Effector CD8-positive, alpha-beta T cell (primary cell): ENCODE results near the gene SSH2.
"Not testable (repeated sequence)": the region's sequence is repeated elsewhere in the genome, so short reads cannot be mapped to it uniquely, and the experiment has no call there.

Experiments used
- DNase-seq: peaks from one replicate; lab custom pipeline; 2025; lab: John Stamatoyannopoulos, UW

SSH2 gene

GRCh38 chr17:29664743-29665480 lies 265.1 kb downstream of the SSH2 start:
- DNase-seq, result no peak

DNA sequence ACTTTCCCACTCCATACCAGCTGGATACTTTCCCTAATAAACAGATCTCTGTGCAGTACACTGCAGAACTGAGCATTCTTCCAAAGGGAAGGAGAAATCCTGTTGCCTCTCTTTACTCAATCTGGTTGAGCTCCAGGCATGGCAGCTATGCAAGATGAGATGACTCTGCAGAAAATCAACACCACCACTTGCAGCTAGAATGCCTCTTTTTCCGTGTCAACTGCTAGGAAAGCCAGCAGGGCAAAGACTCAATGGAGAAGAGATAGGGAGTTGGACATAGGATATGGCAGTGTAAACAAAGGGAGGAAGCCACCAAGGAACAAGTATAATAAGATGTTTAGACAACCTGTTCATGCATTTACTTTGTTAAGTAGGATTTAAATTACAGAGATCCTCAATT lies 266.9 kb downstream of the SSH2 start:
- no peak for DNase-seq

DNA sequence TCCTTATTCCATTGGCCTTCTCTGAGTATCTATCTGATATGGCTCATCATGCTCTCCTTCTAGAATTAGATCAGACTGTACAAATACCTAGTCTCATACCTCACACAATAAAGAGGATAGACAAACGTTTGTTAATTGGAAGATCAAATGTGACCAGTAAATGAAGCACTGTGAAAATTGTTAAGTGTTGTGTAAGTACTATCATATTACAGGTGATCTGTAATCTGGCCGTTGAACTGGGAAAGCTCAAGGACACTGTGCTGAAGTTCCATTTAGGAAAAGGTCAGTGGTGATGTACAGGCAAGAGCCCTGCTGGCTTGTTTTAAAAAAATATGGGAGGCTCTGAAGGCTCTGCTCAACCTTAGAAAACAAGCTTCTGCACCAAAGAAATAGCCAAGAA lies 268.8 kb downstream of the SSH2 start:
- no peak for DNase-seq

GRCh38 chr17:29659155-29659554 lies 270.9 kb downstream of the SSH2 start:
- no peak for DNase-seq

DNA sequence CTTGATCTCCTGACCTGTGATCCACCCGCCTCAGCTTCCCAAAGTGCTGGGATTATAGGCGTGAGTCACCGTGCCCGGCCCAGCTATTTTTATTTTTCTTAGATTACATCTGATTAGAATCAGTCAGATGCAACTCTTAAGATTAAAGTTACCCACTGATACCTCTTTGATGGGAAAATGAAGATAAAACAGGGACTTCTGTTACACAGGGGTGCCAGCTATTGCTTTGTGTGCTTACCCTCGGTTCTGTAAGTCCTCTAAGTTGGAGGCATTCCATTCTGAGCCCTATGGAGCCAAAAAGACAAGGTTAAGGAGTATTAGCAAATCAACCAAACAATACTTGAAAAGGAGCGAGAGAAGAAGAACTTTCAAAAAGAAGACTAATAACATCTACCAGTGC lies 274.7 kb downstream of the SSH2 start:
- DNase-seq, result no peak

DNA sequence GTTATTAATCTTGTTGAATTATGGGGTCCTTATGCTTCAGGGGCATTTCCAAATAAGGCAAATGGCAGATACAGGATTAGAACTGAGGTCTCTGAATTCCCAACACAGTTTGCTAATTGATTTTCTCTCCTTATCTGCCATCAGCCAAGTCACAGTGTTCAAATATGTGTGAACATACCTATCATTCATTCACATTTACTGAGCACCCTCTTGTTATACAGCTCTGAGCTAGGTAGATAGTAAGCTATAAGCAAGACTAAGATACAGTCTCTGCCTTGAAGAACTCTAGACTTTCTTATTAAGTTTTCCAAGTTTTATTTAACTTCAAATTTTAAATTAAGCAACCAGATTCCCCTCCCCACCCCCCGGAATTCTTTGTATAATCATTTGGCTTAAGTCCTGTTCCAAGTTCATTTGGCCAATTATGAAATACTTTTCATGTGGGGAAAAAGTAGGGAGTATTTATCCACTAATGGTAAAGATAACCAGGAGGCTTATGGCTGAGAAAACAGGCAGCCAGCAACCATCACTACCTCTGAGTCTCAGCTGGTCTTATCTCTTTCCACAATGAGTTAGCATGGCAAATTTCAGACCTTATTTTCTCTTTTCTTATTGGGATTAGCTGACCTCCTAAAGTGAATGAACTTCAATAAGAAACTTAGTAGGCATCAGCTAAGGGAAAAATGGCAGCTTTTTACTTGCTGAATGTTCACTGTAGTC lies 275.9 kb downstream of the SSH2 start:
- DNase-seq, result no peak

DNA sequence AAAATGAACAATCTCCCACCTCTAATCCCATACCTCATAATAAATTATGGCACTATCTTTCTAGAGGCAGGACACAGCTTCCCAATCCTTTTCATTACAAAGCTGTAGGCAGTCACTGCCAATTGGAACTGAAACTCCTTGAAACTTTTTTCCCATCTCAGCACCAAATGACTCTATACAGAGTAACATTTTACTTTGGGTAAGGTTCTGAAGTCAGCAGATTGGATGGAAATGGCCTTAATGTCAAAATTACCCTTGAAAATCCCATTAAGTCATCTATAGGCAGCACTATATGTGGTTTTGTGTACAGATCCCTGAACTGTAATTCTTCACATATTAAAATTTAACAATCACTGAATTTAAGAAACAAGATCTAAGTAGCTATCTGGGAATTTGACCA lies 277.1 kb downstream of the SSH2 start:
- no peak for DNase-seq

DNA sequence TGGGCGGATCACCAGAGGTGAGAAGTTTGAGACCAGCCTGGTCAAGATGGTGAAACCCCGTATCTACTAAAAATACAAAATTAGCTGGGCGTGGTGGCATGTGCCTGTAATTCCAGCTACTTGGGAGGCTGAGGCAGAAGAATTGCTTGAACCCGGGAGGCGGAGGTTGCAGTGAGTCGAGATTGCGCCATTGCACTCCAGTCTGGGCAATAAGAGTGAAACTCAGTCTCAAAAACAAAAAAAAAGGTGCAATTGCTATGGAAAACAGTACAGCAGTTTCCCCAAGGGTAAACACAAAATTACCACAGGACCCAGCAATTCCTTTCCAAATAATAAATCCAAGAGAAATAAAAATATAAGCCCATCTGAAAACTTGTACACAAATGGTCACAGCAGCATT lies 278.1 kb downstream of the SSH2 start:
- DNase-seq, result not testable (repeated sequence)

GRCh38 chr17:29650396-29650795 lies 279.6 kb downstream of the SSH2 start:
- DNase-seq, result no peak

GRCh38 chr17:29649359-29649758 lies 280.7 kb downstream of the SSH2 start:
- no peak for DNase-seq

DNA sequence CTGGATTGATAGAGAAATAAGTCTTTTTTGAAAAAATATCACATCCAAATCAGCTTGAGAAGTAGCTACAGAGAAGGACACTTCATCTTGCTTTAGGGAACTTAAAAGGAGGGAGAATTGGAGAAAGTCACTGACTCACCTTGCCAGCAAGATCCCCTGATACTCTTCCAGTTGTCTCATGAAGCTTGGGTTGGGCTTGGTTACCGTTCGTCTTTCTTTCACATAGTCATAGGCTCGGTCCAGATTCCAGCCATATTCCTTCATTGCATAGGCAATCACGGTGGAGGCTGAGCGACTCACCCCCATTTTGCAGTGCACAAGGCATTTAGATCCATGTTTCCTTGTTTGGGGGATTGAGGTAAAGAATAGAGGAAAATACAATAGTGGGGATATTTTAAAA lies 282.0 kb downstream of the SSH2 start:
- DNase-seq, result no peak

DNA sequence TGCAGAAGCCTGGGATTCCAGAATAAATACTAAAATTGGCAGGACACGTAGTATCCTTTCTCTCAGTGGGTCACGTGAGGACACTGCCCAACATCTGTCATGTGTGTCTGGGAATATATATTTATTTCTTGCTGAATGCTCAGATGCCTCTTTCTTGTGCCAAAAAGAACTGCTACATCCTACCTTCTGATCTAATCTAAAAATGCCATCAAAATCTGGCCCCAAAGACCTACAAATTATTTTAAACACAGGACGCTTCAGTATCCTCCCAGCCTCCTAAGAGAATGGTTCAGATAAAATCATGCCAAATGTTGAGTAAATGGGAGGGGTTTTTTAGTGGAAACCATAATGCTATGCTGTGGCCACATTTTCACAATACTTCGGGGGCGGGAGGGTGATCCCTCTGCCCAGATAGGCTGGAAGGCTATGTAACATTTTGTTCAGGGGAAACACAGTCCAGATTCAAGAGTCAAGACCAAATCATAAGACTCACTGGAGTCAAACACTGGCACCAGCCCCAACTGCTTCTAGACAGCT lies 284.4 kb downstream of the SSH2 start:
- DNase-seq, result no peak

- no peak for DNase-seq
These were observed 286.2 kb downstream of the SSH2 start for GRCh38 chr17:29643817-29644160.

DNA sequence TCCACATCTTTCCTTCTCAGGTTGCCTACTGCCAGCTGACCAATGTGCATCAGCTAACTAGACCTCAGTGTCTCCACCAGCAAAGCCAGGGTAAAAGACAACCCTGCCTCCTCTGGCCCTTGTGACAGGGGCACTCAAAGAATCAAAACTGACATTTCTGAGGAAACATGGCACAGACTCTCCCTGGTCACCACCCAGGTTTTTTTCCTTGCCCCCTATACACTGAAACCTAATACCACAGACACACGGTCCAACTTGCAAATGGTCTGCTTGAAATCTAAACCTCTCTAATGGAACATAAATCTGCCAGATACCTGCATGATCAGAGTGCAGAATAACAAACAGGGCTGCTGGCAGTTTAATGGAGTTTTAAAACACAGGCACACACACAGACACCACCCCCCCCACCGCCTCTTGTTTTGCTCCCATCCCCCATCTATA lies 287.8 kb downstream of the SSH2 start:
- DNase-seq, result no peak

DNA sequence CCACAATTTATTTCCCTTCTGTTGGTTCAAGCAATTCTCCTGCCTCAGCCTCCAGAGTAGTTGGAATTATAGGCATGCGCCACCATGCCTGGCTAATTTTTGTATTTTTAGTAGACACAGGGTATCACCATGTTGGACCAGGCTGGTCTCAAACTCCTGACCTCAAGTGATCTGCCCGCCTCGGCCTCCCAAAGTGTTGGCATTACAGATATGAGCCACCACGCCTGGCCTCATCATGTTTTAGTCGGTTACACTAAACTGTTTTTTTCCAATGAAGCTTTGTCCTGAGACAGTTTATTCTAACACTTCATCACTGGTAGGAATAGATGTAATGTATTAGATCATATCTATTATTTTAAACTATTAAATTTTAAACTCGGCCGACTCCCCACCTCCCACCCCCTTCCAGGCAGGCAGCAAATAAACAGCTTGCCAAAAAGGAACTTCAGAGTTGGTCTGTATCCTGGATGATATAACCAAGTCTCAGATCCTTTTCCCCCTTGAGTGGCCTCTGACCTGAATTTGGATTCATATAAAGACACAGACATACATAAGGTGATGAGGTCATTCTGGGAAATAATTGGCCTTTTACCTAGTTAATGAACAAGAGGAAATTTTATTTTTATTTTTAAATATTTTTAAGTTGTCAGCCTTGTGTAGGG lies 288.9 kb downstream of the SSH2 start:
- no peak for DNase-seq

DNA sequence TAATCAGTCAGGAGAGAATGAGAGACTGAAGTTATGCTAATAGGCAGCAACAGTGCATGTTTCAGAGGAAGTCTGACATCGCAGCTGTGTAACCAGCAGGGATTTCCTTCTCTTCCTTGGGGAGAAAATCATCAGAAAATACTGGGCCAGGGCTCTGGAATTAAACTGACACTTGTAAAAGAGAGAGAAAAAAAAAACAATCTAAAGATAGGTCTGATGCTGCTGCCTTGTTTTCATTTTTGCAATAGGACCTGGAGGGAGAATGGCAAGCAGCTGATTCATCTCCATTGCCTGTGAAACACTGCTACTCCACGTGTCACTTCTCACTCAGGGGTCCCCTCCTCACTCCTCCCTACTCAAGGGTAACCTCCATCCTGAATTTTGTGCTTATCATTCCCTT lies 289.6 kb downstream of the SSH2 start:
- DNase-seq, result no peak

- no peak for DNase-seq
These were observed 296.1 kb downstream of the SSH2 start for GRCh38 chr17:29633886-29634285.

DNA sequence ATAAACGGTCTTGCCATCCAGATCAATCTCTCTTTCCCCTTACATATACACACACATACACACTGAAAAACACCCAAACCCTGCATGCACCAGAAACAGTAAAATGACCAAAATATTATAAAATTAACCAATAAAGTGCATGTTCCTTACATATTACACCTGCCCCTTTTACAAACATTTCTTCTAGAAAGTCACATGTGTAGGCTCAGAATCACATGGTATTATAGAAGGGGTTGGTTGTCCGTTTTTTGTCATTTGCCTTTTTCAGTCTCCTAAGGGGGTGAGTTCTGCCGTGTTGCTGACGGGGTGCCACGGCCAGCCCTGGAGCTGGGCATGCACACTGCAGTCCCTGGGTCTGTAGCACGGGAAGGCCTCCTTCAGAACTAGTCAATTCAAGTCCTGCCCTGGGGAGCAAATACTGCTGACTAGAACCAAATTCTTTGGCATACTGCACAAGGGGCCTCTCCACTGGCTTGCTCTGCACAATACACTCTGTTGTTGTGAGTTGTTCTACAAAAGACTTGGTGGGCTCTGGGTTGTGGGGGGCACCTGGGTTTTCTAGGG lies 299.3 kb downstream of the SSH2 start:
- DNase-seq, result no peak

DNA sequence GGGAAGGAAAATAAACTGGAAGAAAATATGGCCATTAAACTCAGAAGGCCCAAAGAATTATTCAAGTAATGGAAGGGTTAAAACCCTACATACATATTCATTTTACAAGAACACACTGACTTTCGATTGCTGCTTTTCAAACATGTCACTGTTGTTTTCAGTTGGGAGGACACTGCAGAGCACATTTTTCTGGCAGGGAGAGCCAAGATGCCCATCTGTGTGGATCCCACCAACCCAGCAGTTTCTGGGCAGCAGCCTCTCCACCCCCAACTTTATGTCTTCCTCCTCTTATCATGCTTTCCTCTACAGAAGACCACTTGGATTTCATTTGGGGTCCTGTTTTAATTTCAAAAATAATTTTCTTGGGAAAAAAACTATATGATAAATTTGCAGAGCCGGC lies 300.2 kb downstream of the SSH2 start:
- DNase-seq, result no peak

DNA sequence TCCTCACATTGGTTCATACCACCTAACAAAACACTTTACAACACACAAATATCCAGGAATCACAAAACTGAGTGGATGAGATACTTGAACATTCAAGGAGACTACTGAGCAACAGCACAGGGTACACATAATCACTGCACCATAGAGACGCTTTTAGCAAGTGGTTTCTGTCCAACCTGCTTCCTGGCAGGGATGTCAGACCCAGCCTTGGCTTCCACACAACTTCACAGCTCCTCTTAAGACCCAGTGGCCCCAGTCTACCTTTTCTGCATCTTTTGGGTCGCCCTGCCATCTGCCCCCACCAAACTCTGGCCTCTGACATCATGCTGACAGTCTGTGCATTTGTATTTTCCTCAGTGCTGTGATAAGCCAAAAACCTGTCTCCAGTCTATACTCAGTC lies 301.4 kb downstream of the SSH2 start:
- no peak for DNase-seq

- DNase-seq, result no peak
These were observed 302.1 kb downstream of the SSH2 start for GRCh38 chr17:29627951-29628350.

DNA sequence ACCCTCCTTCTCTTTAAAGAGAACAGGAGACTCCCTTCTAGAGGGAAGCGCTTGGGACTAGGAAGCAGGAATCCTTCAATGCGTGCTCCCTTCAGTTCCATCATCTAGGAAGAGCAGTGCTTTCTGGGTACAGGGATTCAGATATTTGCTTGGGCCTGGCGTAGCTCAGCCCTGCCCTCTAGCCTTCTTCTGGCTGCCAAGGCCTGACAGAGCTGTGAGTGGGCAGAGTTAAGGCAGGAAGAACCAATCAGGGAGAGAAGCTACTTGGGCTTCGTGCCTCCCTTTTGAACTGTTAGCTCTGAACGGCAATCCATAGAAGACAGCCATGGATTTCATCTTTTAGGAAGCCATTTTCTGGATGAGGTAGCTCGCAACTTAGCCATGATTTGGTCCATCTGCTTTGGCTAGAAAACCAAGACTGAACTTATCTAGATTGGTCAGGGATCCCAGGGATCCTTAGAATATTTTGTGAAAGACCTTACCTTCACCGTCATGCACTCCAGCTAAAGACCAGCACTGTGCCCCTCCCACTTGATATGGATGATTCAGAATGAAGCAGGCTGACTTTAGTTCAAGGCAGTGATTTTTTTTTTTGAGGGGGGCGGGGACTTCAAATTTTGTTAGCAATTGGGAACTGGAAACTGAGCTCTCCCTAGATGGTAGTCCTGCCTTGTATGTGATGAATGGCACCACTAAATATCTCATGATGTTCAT lies 304.8 kb downstream of the SSH2 start:
- DNase-seq, result no peak
